GM10847 (cell line): ENCODE results near the gene PCBP3.

Experiments
- POLR2A ChIP-seq: IDR thresholded peaks from 2 replicates; pipeline ENCODE4 v1.6.1; 2011; ENCODE audit not compliant: insufficient read length; ENCODE audit errors: extremely low read depth

PCBP3 gene

GRCh38 chr21:45643021-45643980 is at the start of gene PCBP3:
Gene PCBP3 (plus strand): TSS chr21:45643725. CDS start chr21:45850086, 206,361 bp downstream.
- TF ChIP-seq POLR2A, result no peak

GRCh38 chr21:45594721-45595489 is 48.6 kb upstream of the PCBP3 start:
- no peak for TF ChIP-seq POLR2A

GRCh38 chr21:45595574-45596295 is 47.8 kb upstream of the PCBP3 start:
- no peak for TF ChIP-seq POLR2A

- TF ChIP-seq POLR2A, result no peak
Observed at GRCh38 chr21:45596704-45597318, 46.7 kb upstream of the PCBP3 start.

GRCh38 chr21:45598109-45598508 is 45.4 kb upstream of the PCBP3 start:
- TF ChIP-seq POLR2A, result no peak

- TF ChIP-seq POLR2A, result no peak
Observed at GRCh38 chr21:45598666-45599065, 44.9 kb upstream of the PCBP3 start.

- TF ChIP-seq POLR2A, result no peak
Observed at GRCh38 chr21:45599146-45599581, 44.4 kb upstream of the PCBP3 start.

GRCh38 chr21:45600248-45600647 is 43.3 kb upstream of the PCBP3 start:
- TF ChIP-seq POLR2A, result no peak

- TF ChIP-seq POLR2A, result no peak
Observed at GRCh38 chr21:45601551-45601950, 42.0 kb upstream of the PCBP3 start.

- no peak for TF ChIP-seq POLR2A
Observed at GRCh38 chr21:45602106-45602505, 41.4 kb upstream of the PCBP3 start.

GRCh38 chr21:45603481-45603880 is 40.0 kb upstream of the PCBP3 start:
- TF ChIP-seq POLR2A, result no peak

- no peak for TF ChIP-seq POLR2A
Observed at GRCh38 chr21:45607021-45607908, 36.3 kb upstream of the PCBP3 start.

- no peak for TF ChIP-seq POLR2A
Observed at GRCh38 chr21:45607909-45608295, 35.6 kb upstream of the PCBP3 start.

- no peak for TF ChIP-seq POLR2A
Observed at GRCh38 chr21:45611296-45611695, 32.2 kb upstream of the PCBP3 start.
